Stimulated activated CD4-positive, alpha-beta T cell treated with anti-CD3 and anti-CD28 coated beads, Interleukin-15, amount 100 ng/mL, for 24 hours (primary cell): Measurements from ENCODE around the gene DSTYK.
"Not testable (repeated sequence)": the region's sequence is repeated elsewhere in the genome, so short reads cannot be mapped to it uniquely, and the experiment has no call there.

Experiments
- DNase-seq: peaks from one replicate; pipeline ENCODE4 v3.0.0-alpha.2; 2020

The DSTYK gene

GRCh38 chr1:205211839-205212536 is 486 bp upstream of the DSTYK start:
- no peak for DNase-seq

GRCh38 chr1:205210756-205211168 is 740 bp downstream of the DSTYK start:
- peak; percentile 42 for DNase-seq

- DNase-seq: no peak
Measured at GRCh38 chr1:205208811-205209210, 2.7 kb downstream of the DSTYK start.

- no peak for DNase-seq
Measured at GRCh38 chr1:205205055-205205454, 6.4 kb downstream of the DSTYK start.

- no peak for DNase-seq
Measured at GRCh38 chr1:205204552-205204951, 7.0 kb downstream of the DSTYK start.

- peak; percentile 50 for DNase-seq
Measured at GRCh38 chr1:205199931-205200299, 11.6 kb downstream of the DSTYK start.

GRCh38 chr1:205199090-205199930 is 12.2 kb downstream of the DSTYK start:
- DNase-seq: peak; percentile 74

- no peak for DNase-seq
Measured at GRCh38 chr1:205192287-205192686, 19.2 kb downstream of the DSTYK start.

- DNase-seq: no peak
Measured at GRCh38 chr1:205191622-205192021, 19.9 kb downstream of the DSTYK start.

- no peak for DNase-seq
Measured at GRCh38 chr1:205190845-205191577, 20.5 kb downstream of the DSTYK start.

- DNase-seq: no peak
Measured at GRCh38 chr1:205189131-205189530, 22.4 kb downstream of the DSTYK start.

GRCh38 chr1:205188596-205188995 is 22.9 kb downstream of the DSTYK start:
- no peak for DNase-seq

- DNase-seq: no peak
Measured at GRCh38 chr1:205188098-205188497, 23.4 kb downstream of the DSTYK start.

- no peak for DNase-seq
Measured at GRCh38 chr1:205187420-205187819, 24.1 kb downstream of the DSTYK start.

- DNase-seq: peak; percentile 12
Measured at GRCh38 chr1:205186191-205186590, 25.3 kb downstream of the DSTYK start.

- no peak for DNase-seq
Measured at GRCh38 chr1:205183676-205184335, 27.7 kb downstream of the DSTYK start.

GRCh38 chr1:205182930-205183329 is 28.6 kb downstream of the DSTYK start:
- DNase-seq: no peak

- not testable (repeated sequence) for DNase-seq
Measured at GRCh38 chr1:205180331-205180730, 31.2 kb downstream of the DSTYK start.

- DNase-seq: no peak
Measured at GRCh38 chr1:205179842-205180241, 31.7 kb downstream of the DSTYK start.

GRCh38 chr1:205172729-205173366 is 38.7 kb downstream of the DSTYK start:
- no peak for DNase-seq

- no peak for DNase-seq
Measured at GRCh38 chr1:205171369-205171768, 40.1 kb downstream of the DSTYK start.

- DNase-seq: no peak
Measured at GRCh38 chr1:205170532-205171269, 40.8 kb downstream of the DSTYK start.
